ENCODE results near the gene SPRR2F. TPM values are rescaled to one million over a fixed set of nuclear protein-coding genes. Genes with fewer than 3 reads are reported as not detected.
"Not testable (repeated sequence)": the region's sequence is repeated elsewhere in the genome, so short reads cannot be mapped to it uniquely, and the experiment has no call there.

Gene SPRR2F
- total RNA-seq, 1 donor from 2014 or later, result not detected

DNA sequence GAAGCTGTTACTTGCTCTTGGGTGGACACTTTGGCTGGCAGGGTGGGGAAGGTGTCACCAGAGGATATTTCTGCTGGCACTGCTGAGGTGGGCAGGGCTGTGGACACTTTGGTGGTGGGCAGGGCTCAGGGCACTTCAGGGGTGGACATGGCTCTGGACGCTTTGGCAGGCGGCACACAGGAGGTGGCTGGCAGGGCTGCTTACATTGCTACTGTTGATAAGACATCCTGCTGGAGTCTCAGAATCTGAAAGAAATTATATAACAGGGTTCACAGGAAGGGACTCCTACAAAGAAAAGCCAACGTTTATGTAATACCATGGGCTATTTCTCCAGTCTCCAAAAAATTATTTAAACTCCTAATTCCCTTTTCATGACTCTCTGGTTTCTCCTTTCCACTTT lies 27.2 kb upstream of the SPRR2F start:
- H3K4me3 Mint-ChIP-seq (ENCODE audit: unreplicated experiment), result no peak overlapping the region
- DNase-seq (ENCODE audit: low spot score), result no peak
- no peaks in the 10 kb centered on the region for H3K9me3 Mint-ChIP-seq (ENCODE audit: low read depth)
- H3K27me3 Mint-ChIP-seq (ENCODE audit: low read depth), result peaks cover 7% of the 10 kb centered on the region
- H3K4me1 Mint-ChIP-seq (ENCODE audit: low read depth), result no peaks in the 10 kb centered on the region
- H3K27ac Mint-ChIP-seq (ENCODE audit: unreplicated experiment), result no peak overlapping the region
- TF ChIP-seq CTCF (IDR thresholded peaks at IDR 0.05), result no peak
- H3K36me3 Mint-ChIP-seq (ENCODE audit: low read depth), result no peaks in the 10 kb centered on the region

DNA sequence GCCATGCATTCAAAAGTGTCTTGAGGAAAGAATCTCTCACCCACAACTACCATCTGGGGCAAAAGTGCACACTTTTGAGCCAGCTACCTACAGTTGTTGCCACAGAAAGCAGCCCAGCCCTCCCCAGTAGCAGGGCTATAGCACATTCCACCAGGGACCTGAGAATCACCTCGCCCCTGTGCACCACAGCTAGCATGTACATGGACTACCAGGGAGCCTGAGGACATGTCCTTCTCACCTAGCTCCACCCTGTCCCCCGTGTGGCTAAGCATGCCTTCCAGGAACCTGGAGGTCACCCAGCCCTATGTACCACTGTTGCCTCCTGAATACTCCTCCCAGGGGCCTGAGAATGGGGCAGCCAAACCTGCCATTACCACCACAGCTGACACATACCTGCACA lies 20.4 kb upstream of the SPRR2F start:
- no peak overlapping the region for H3K4me3 Mint-ChIP-seq (ENCODE audit: unreplicated experiment)
- no peak overlapping the region for H3K27ac Mint-ChIP-seq (ENCODE audit: unreplicated experiment)
- H3K9me3 Mint-ChIP-seq (ENCODE audit: low read depth), result no peaks in the 10 kb centered on the region
- peaks cover 5% of the 10 kb centered on the region for H3K27me3 Mint-ChIP-seq (ENCODE audit: low read depth)
- no peak for TF ChIP-seq CTCF (IDR thresholded peaks at IDR 0.05)
- no peaks in the 10 kb centered on the region for H3K4me1 Mint-ChIP-seq (ENCODE audit: low read depth)
- DNase-seq (ENCODE audit: low spot score), result no peak
- H3K36me3 Mint-ChIP-seq (ENCODE audit: low read depth), result no peaks in the 10 kb centered on the region

GRCh38 chr1:153133267-153133666 lies 20.0 kb upstream of the SPRR2F start:
- no peak overlapping the region for H3K27ac Mint-ChIP-seq (ENCODE audit: unreplicated experiment)
- H3K4me1 Mint-ChIP-seq (ENCODE audit: low read depth), result no peaks in the 10 kb centered on the region
- no peak for TF ChIP-seq CTCF (IDR thresholded peaks at IDR 0.05)
- no peaks in the 10 kb centered on the region for H3K36me3 Mint-ChIP-seq (ENCODE audit: low read depth)
- DNase-seq (ENCODE audit: low spot score), result no peak
- peaks cover 5% of the 10 kb centered on the region for H3K27me3 Mint-ChIP-seq (ENCODE audit: low read depth)
- no peak overlapping the region for H3K4me3 Mint-ChIP-seq (ENCODE audit: unreplicated experiment)
- no peaks in the 10 kb centered on the region for H3K9me3 Mint-ChIP-seq (ENCODE audit: low read depth)

GRCh38 chr1:153128688-153129087 lies 15.4 kb upstream of the SPRR2F start:
- peaks cover 12% of the 10 kb centered on the region for H3K9me3 Mint-ChIP-seq (ENCODE audit: low read depth)
- H3K4me1 Mint-ChIP-seq (ENCODE audit: low read depth); H3K27ac Mint-ChIP-seq (ENCODE audit: unreplicated experiment); DNase-seq (ENCODE audit: low spot score); H3K36me3 Mint-ChIP-seq (ENCODE audit: low read depth); H3K27me3 Mint-ChIP-seq (ENCODE audit: low read depth); H3K4me3 Mint-ChIP-seq (ENCODE audit: unreplicated experiment): not testable (repeated sequence)

GRCh38 chr1:153127296-153127695 lies 14.0 kb upstream of the SPRR2F start:
- no peak overlapping the region for H3K4me3 Mint-ChIP-seq (ENCODE audit: unreplicated experiment)
- H3K27ac Mint-ChIP-seq (ENCODE audit: unreplicated experiment), result no peak overlapping the region
- peaks cover 12% of the 10 kb centered on the region for H3K9me3 Mint-ChIP-seq (ENCODE audit: low read depth)
- H3K4me1 Mint-ChIP-seq (ENCODE audit: low read depth), result no peaks in the 10 kb centered on the region
- no peak for TF ChIP-seq CTCF (IDR thresholded peaks at IDR 0.05)
- no peak for DNase-seq (ENCODE audit: low spot score)
- no peaks in the 10 kb centered on the region for H3K36me3 Mint-ChIP-seq (ENCODE audit: low read depth)
- peaks cover 5% of the 10 kb centered on the region for H3K27me3 Mint-ChIP-seq (ENCODE audit: low read depth)

DNA sequence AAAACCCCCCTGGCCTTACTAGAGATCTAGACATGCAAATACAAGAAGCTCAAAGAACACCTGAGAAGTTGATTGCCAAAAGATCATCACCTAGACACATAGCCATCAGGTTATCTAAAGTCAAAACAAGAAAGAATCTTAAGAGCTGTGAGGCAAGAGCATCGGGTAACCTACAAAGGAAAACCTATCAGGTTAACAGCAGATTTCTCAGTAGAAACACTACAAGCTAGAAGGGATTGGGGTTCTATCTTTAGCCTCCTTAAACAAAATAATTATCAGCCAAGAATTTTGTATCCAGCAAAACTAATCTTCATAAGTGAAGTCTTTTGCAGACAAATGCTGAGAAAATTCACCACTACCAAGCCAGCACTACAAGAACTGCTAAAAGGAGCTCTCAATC lies 12.2 kb upstream of the SPRR2F start:
- Mint-ChIP-seq H3K9me3 (ENCODE audit: low read depth) (peaks cover 12% of the 10 kb centered on the region), H3K27me3 (ENCODE audit: low read depth) (peaks cover 2% of the 10 kb centered on the region), H3K27ac (ENCODE audit: unreplicated experiment) (no peak overlapping the region), H3K36me3 (ENCODE audit: low read depth) (no peaks in the 10 kb centered on the region), H3K4me1 (ENCODE audit: low read depth) (no peaks in the 10 kb centered on the region), H3K4me3 (ENCODE audit: unreplicated experiment) (no peak overlapping the region)
- TF ChIP-seq CTCF (IDR thresholded peaks at IDR 0.05), result no peak
- no peak for DNase-seq (ENCODE audit: low spot score)

GRCh38 chr1:153123793-153124192 lies 10.5 kb upstream of the SPRR2F start:
- not testable (repeated sequence) for H3K4me3 Mint-ChIP-seq (ENCODE audit: unreplicated experiment); H3K4me1 Mint-ChIP-seq (ENCODE audit: low read depth)
- peaks cover 12% of the 10 kb centered on the region for H3K9me3 Mint-ChIP-seq (ENCODE audit: low read depth)

More at GRCh38 chr1:153123793-153124192, 10.5 kb upstream of the SPRR2F start:
- H3K27ac Mint-ChIP-seq (ENCODE audit: unreplicated experiment); H3K36me3 Mint-ChIP-seq (ENCODE audit: low read depth); H3K27me3 Mint-ChIP-seq (ENCODE audit: low read depth); DNase-seq (ENCODE audit: low spot score): not testable (repeated sequence)
